ENCODE results near the gene SPOCK1.
A peak's percentile ranks its signal among the peaks of the same experiment; 100 is the strongest.

- no peak for TF ChIP-seq ZBTB33 (IDR thresholded peaks at IDR 0.05; ENCODE audit: extremely low read depth, insufficient replicate concordance, low read length)
- no peak for TF ChIP-seq MAX (IDR thresholded peaks at IDR 0.05)
- TF ChIP-seq CEBPB (IDR thresholded peaks at IDR 0.05; ENCODE audit: low read depth), result no peak
- TF ChIP-seq EZH2 (IDR thresholded peaks at IDR 0.05), result no peak
- TF ChIP-seq, protein P1, sequence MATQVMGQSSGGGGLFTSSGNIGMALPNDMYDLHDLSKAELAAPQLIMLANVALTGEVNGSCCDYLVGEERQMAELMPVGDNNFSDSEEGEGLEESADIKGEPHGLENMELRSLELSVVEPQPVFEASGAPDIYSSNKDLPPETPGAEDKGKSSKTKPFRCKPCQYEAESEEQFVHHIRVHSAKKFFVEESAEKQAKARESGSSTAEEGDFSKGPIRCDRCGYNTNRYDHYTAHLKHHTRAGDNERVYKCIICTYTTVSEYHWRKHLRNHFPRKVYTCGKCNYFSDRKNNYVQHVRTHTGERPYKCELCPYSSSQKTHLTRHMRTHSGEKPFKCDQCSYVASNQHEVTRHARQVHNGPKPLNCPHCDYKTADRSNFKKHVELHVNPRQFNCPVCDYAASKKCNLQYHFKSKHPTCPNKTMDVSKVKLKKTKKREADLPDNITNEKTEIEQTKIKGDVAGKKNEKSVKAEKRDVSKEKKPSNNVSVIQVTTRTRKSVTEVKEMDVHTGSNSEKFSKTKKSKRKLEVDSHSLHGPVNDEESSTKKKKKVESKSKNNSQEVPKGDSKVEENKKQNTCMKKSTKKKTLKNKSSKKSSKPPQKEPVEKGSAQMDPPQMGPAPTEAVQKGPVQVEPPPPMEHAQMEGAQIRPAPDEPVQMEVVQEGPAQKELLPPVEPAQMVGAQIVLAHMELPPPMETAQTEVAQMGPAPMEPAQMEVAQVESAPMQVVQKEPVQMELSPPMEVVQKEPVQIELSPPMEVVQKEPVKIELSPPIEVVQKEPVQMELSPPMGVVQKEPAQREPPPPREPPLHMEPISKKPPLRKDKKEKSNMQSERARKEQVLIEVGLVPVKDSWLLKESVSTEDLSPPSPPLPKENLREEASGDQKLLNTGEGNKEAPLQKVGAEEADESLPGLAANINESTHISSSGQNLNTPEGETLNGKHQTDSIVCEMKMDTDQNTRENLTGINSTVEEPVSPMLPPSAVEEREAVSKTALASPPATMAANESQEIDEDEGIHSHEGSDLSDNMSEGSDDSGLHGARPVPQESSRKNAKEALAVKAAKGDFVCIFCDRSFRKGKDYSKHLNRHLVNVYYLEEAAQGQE (IDR thresholded peaks at IDR 0.05; ENCODE audit: low read depth), result no peak
- TF ChIP-seq, protein P2, sequence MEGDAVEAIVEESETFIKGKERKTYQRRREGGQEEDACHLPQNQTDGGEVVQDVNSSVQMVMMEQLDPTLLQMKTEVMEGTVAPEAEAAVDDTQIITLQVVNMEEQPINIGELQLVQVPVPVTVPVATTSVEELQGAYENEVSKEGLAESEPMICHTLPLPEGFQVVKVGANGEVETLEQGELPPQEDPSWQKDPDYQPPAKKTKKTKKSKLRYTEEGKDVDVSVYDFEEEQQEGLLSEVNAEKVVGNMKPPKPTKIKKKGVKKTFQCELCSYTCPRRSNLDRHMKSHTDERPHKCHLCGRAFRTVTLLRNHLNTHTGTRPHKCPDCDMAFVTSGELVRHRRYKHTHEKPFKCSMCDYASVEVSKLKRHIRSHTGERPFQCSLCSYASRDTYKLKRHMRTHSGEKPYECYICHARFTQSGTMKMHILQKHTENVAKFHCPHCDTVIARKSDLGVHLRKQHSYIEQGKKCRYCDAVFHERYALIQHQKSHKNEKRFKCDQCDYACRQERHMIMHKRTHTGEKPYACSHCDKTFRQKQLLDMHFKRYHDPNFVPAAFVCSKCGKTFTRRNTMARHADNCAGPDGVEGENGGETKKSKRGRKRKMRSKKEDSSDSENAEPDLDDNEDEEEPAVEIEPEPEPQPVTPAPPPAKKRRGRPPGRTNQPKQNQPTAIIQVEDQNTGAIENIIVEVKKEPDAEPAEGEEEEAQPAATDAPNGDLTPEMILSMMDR (IDR thresholded peaks at IDR 0.05 in 2 of 3, conservative IDR thresholded peaks at IDR 0.05 in 1 of 3; ENCODE audit: borderline replicate concordance in 1 of 3, insufficient read depth in 1 of 3, low read depth in 2 of 3, low read length in 2 of 3), result peak in 1 of 3 experiments; percentile 12; a peak in 1 of 6 replicates
These were observed 482.3 kb downstream of the SPOCK1 start for GRCh38 chr5:137016783-137017324.

All from HCT116 (cell line).